T-helper 2 cell treated with Interferon-gamma antibody and Interleukin-4, amounts not matched to agents 5 μg/mL and 100 μg/mL, for 36 hours (primary cell): ENCODE results near the gene TTC3.

Source experiments
- DNase-seq: peaks from one replicate; pipeline ENCODE4 v3.0.0; 2021; ENCODE audit warnings: low spot score
- H3K27ac Mint-ChIP-seq: one replicate; pipeline ENCODE4 v1.8.0; 2021; ENCODE audit warnings: mild to moderate bottlenecking, mixed read lengths
- H3K27me3 Mint-ChIP-seq: one replicate; pipeline ENCODE4 v1.8.0; 2021; ENCODE audit warnings: low read depth, mixed read lengths
- H3K36me3 Mint-ChIP-seq: one replicate; pipeline ENCODE4 v1.8.0; 2021; ENCODE audit warnings: low read depth, mixed read lengths
- H3K4me1 Mint-ChIP-seq: one replicate; pipeline ENCODE4 v1.8.0; 2021; ENCODE audit warnings: low read depth, mixed read lengths
- H3K4me3 Mint-ChIP-seq: one replicate; pipeline ENCODE4 v1.8.0; 2022; ENCODE audit warnings: mild to moderate bottlenecking, moderate library complexity, mixed read lengths
- H3K9me3 Mint-ChIP-seq: one replicate; pipeline ENCODE4 v1.8.0; 2021; ENCODE audit warnings: mixed read lengths

TTC3 gene

DNA sequence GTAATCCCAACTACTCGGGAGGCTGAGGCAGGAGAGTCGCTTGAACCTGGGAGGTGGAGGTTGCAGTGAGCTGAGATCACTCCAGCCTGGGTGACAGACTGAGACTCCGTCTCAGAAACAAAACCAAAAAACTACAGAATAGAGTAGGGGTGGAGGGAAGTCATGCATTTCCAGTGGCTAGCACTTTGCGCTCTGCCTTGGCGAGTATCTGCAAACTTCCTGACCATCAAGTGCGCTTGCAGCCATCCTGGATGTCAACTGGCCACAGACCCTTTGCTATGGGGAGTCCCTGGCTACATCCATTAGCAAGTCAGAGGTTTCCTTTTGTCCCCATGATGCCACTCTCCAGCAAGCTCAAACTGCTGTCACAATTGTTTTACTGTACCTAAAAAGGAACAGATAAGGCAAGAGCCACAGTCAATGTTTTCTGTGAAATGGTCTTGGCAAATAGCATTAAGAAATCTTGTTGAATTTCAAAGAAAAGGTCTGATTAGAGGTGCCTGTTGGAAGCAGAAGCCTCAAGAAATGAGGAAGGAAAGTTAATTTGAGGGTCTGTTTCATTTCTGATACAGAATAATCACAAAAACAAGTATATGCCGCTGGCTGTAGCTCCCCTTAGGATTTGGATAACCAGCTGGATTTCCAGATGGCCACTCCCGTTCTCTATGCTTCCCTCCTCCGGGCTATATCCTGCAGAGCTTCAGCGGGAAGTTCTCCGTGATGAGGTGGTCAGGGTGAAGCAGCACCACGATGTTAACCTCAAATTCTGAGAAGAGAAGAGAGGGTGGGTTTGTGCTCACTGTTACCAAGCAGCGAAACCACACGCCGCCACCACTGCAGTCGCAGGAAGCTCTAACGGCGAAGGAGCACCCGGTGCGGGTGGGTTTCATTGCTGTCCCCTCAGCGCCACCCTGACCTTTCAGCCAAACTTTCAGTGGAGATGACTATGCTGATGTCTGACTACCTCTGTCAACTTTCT lies 152.1 kb downstream of the TTC3 start:
- DNase-seq = peak; percentile 69

DNA sequence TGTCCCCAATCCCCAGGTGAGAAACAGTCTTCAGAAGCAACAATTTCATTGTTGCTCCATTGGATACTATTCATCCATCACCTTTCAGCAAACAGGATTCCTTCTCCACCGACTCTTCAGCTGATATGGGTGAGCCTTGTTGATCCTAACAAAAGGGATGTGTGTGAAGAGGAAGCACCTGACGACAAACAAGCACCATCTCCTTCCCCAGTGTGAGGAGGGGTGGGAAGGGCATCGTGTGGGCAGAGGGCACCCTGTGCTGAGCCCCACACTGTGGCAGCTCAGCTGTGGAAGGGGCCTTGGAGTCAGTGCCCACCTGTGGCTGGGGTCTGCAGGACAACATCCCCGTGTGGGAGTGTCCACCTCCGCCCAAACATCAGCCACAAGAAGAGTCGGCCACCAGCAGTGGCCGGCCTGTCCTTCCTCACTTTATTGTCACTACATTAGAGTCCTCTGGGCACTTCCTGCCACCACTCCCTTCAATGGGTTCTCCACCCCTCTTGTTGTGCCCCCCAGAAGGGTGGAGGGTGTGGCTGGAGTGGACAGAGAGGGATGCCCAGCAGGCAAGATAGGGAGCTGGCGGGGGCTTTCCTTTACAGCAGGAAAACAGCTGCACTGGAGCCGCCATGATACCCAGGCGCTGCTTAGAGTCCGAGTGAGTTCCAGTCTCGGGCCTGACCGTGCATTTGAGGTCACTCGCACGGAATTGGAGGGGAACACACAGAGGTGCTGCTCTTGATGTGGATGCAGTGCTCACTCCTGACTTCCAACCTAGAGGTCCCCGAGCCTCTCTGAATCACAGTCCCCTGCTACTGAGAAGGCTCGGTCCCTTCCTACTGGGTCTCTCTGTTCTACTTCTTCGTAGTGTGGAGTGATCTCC lies 153.2 kb downstream of the TTC3 start:
- peak overlapping the region; percentile 70 for H3K4me3 Mint-ChIP-seq
- peaks cover 37% of the 10 kb centered on the region for H3K4me1 Mint-ChIP-seq
- peaks cover 6% of the 10 kb centered on the region for H3K9me3 Mint-ChIP-seq
- H3K27ac Mint-ChIP-seq = peak overlapping the region; percentile 88
- no peak for DNase-seq
- peaks cover 74% of the 10 kb centered on the region for H3K36me3 Mint-ChIP-seq
- no peaks in the 10 kb centered on the region for H3K27me3 Mint-ChIP-seq

More for the DNA sequence above, 152.1 kb downstream of the TTC3 start:
- H3K27ac Mint-ChIP-seq = peak overlapping the region; percentile 88
- H3K4me1 Mint-ChIP-seq = peaks cover 36% of the 10 kb centered on the region
- peak overlapping the region; percentile 70 for H3K4me3 Mint-ChIP-seq
- H3K27me3 Mint-ChIP-seq = no peaks in the 10 kb centered on the region
- H3K36me3 Mint-ChIP-seq = peaks cover 69% of the 10 kb centered on the region
- H3K9me3 Mint-ChIP-seq = peaks cover 6% of the 10 kb centered on the region

DNA sequence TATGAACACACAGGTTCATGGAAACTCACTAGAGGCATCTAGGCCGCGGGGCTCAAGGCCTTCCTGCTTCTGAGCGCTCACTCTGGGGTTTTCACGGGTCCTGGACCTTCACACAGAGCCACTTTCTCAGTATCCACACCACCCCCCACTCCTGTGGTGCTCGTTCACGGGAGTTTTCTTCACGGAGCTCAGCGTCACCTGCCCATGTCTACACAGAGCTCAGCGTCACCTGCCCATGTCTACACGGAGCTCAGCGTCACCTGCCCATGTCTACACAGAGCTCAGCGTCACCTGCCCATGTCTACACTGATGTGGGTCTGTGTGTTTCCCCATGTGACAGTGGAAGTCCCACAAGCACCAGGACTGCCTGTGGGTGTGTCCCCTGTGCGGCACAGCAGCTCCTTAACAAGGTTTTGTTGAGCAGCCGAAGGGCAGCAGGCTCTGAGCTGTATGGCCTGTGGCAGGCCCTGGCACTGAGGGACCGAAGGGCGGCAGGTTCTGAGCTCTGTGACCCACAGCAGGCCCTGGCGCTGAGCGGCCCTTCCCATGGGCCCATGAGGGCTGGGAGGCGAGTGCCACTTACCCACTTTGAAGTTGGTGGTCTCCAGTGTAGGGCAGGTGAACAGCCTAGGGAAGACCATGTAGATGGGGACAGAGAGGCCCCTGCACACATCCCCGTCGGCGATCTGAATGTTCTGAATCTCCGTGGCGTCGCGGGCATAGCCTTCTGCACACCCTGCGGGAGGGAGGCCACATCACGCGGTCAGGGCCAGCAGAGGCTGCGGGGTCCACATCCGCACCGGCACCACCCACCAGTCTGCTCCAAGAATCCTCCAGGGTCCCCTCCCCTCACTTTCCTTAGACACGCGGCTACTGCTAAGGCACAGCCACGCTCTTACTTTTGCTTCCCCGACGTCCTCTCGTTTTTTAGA lies 154.3 kb downstream of the TTC3 start:
- peaks cover 34% of the 10 kb centered on the region for H3K4me1 Mint-ChIP-seq
- peak overlapping the region; percentile 88 for H3K27ac Mint-ChIP-seq
- H3K9me3 Mint-ChIP-seq = peaks cover 3% of the 10 kb centered on the region
- no peak for DNase-seq
- H3K27me3 Mint-ChIP-seq = no peaks in the 10 kb centered on the region
- H3K4me3 Mint-ChIP-seq = no peak overlapping the region
- peaks cover 76% of the 10 kb centered on the region for H3K36me3 Mint-ChIP-seq

DNA sequence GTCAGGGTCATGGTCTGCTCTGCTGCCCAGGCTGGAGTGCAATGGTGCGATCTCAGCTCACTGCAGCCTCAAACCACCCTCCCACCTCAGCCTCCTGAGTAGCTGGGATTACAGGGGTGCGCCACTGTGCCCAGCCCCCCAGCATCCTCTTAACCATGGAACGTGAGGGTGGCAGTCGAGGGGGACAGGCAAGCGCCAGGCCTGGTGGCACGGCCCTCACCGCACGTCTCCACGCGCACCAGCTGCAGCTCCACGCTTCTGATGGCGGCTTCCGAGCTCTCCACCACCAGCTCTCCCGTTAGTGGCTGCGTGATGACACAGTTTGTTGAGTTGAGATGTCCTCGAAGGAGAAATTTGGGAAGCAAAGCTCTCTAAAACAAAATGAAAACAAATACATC lies 154.9 kb downstream of the TTC3 start:
- Mint-ChIP-seq H3K36me3 (peaks cover 76% of the 10 kb centered on the region), H3K4me3 (no peak overlapping the region), H3K27me3 (no peaks in the 10 kb centered on the region), H3K27ac (peak overlapping the region; percentile 41), H3K9me3 (peaks cover 2% of the 10 kb centered on the region), H3K4me1 (peaks cover 30% of the 10 kb centered on the region)
- DNase-seq = no peak

DNA sequence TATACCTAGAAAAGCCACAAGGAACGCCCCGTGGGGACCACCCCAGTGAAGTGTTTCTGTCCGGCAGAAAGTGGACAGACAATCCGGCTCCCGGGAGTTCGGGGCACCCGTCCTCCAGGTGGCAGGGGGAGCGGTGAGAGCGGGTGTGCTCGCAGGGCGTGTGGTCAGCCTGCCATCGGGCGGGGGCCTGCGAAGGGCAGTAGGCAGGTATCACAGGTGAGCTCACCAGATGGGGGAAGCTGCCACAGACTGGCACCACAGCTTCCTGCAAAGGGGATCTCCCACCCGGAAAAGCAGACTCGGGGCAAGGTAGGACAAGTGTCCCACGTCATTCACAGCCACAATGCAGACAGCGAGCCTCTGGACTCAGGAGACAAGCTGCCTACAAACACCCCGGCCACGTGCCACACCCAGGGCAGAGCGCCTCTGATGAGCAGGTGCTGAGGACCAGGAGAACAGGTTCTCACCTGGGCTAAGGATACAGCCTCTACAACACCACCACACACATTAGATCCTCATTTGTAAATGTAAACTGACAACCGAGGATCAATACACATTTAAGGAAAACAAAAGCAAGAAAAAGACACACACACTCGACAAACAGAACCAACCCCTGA lies 157.7 kb downstream of the TTC3 start:
- no peaks in the 10 kb centered on the region for H3K27me3 Mint-ChIP-seq
- peaks cover 59% of the 10 kb centered on the region for H3K36me3 Mint-ChIP-seq
- peaks cover 13% of the 10 kb centered on the region for H3K4me1 Mint-ChIP-seq
- H3K4me3 Mint-ChIP-seq = no peak overlapping the region
- no peak for DNase-seq
- H3K9me3 Mint-ChIP-seq = no peaks in the 10 kb centered on the region
- H3K27ac Mint-ChIP-seq = peak overlapping the region; percentile 73

DNA sequence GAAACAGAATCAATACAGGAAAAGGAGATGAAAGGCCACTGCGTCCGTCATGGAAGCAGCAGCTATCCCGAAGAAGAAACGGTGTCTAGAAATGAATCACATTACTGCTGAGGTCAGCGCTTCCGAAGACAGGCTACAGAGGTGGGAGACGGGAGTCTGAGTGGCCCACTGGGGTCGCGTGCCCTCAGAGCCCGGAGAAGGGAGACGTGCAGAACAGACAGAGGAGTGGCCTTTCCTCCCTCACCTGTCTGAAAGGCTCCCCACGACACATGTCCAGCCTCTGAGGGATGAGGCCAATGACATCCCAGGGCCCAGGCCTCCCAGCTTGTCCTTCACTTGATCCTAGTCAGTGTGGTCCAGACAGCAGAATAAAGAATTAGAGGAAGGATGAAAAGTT lies 158.2 kb downstream of the TTC3 start:
- no peak overlapping the region for H3K4me3 Mint-ChIP-seq
- peaks cover 59% of the 10 kb centered on the region for H3K36me3 Mint-ChIP-seq
- H3K4me1 Mint-ChIP-seq = peaks cover 11% of the 10 kb centered on the region
- DNase-seq = no peak
- H3K9me3 Mint-ChIP-seq = no peaks in the 10 kb centered on the region
- no peaks in the 10 kb centered on the region for H3K27me3 Mint-ChIP-seq
- peak overlapping the region; percentile 73 for H3K27ac Mint-ChIP-seq

DNA sequence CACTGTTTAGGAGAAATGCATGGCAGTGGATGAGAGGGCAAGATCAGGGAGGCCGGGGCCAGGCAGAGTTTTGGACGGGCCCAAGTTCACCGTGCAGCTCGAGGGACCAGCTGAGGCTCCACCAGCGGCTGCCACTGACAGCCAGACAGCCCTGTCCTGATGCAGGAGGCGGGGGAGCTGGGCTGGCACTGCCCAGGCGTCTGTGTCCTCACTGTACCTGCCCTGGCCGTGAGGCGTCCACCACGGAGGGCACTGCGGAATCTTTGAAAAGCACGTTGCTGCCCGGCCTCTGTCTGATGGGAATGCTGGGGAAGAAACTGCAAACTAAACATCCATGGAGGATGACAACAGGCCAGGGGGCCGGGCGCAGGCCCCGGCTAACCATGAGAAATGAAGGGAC lies 158.6 kb downstream of the TTC3 start:
- Mint-ChIP-seq H3K9me3 (no peaks in the 10 kb centered on the region), H3K4me1 (peaks cover 10% of the 10 kb centered on the region), H3K4me3 (no peak overlapping the region), H3K27ac (no peak overlapping the region), H3K27me3 (no peaks in the 10 kb centered on the region), H3K36me3 (peaks cover 61% of the 10 kb centered on the region)
- DNase-seq = no peak

DNA sequence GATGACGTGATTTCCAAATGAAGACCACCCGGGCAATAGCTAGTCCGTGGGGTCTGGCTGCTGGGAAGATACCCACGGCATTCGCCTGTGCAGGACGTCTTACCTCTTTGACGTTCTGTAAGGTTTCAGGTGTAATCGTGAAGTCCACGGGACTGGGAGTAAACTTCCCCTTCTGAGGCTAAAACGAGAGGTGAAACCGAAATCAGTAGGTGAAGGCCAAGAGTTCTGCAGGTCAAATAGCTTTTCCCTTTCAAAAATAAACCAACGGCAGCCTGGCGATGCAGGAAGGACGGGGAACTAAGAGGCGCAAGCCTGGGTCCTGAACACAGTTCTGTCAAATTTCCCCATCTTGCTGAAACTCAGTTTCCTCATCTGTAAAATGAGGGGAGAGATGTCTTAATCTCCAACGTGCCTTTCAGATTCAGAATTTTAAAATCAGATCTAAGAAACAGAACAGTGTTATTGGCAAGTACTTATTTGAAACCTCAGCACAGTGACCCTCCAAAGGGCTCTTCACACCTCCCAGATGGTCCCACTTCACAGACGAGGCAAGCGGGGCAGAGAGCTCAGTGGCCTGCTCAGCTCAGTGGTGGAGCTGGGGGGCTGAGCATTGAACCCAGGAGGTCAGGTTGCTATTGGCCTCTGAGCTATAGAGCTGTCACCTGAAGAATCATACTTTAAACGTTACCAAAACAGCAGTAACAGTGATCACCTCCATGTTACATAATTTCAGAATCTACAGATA lies 159.4 kb downstream of the TTC3 start:
- no peaks in the 10 kb centered on the region for H3K9me3 Mint-ChIP-seq
- H3K27me3 Mint-ChIP-seq = no peaks in the 10 kb centered on the region
- no peak overlapping the region for H3K4me3 Mint-ChIP-seq
- no peak for DNase-seq
- H3K36me3 Mint-ChIP-seq = peaks cover 62% of the 10 kb centered on the region
- H3K4me1 Mint-ChIP-seq = peaks cover 14% of the 10 kb centered on the region
- peak overlapping the region; percentile 15 for H3K27ac Mint-ChIP-seq

DNA sequence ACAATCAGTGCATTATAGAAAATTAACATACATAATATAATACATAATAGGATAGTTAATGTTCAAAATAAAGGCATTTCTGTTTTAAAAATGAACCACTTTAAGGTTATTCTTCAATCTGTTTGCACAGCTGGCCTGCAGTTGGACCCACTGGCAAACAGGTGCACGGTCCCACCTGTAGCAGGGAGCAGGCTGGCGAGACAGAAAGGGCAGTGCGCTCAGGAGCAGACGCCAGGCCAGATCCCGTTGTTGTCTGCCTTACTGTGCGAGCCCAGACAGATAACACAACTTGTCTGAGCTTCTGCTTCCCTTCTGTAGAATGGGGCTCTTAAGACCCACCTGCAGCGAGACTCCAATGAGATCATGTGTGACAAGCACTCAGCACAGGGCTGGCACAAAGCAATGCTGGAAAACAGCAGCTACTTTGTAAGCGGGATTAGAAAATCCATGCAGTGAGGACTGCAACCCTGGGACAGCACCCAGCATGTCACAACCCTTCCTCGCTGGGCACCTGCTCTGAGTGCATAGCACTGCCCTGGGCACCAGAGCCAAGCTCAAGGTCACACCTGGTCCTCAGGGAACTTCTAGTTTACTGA lies 160.6 kb downstream of the TTC3 start:
- Mint-ChIP-seq H3K27me3 (no peaks in the 10 kb centered on the region), H3K9me3 (no peaks in the 10 kb centered on the region), H3K27ac (no peak overlapping the region), H3K4me1 (peaks cover 26% of the 10 kb centered on the region), H3K36me3 (peaks cover 63% of the 10 kb centered on the region), H3K4me3 (no peak overlapping the region)
- DNase-seq = no peak

DNA sequence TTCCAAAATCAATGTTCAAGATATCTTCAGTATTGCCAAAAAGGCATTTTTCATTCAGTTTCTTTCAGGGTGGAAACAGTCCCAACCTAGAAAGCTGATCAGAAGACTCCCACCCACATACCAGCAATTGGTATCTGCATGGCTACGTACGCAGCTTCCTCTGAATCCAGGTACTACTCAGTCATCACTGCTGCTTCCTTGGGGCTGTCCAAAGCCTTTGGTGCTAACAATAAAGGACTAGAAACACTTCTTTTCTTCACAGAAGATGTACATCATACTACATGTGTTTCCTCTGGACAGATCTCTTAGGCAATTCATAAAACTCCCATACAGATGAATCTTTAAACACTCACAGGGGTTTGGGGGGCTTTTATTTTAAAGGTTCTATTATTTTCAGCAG lies 164.3 kb downstream of the TTC3 start:
- no peaks in the 10 kb centered on the region for H3K9me3 Mint-ChIP-seq
- peaks cover 38% of the 10 kb centered on the region for H3K4me1 Mint-ChIP-seq
- peaks cover 62% of the 10 kb centered on the region for H3K36me3 Mint-ChIP-seq
- peak overlapping the region; percentile 70 for H3K27ac Mint-ChIP-seq
- no peaks in the 10 kb centered on the region for H3K27me3 Mint-ChIP-seq
- peak overlapping the region; percentile 44 for H3K4me3 Mint-ChIP-seq
- DNase-seq = no peak

DNA sequence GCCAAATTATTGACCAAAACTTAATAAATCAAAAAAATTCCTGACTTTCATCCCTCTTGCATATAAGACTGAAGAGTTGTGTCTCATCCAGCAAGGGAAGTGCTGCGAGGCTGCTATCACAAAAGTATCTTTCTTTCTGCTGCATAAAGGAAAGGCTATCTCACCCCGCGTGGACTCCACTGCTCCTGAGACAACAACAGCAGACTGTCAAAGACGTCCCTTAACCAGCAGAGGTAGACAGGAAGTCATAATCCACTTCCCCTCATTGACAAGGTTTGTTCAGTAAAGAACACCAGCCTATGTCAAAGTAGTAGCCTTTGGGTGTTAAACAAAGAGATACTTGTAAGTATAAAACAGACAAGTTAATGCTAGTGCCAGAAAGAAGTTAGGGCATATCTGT lies 164.7 kb downstream of the TTC3 start:
- H3K4me3 Mint-ChIP-seq = peak overlapping the region; percentile 44
- DNase-seq = no peak
- peaks cover 60% of the 10 kb centered on the region for H3K36me3 Mint-ChIP-seq
- peak overlapping the region; percentile 70 for H3K27ac Mint-ChIP-seq
- no peaks in the 10 kb centered on the region for H3K27me3 Mint-ChIP-seq
- H3K4me1 Mint-ChIP-seq = peaks cover 38% of the 10 kb centered on the region
- no peaks in the 10 kb centered on the region for H3K9me3 Mint-ChIP-seq

DNA sequence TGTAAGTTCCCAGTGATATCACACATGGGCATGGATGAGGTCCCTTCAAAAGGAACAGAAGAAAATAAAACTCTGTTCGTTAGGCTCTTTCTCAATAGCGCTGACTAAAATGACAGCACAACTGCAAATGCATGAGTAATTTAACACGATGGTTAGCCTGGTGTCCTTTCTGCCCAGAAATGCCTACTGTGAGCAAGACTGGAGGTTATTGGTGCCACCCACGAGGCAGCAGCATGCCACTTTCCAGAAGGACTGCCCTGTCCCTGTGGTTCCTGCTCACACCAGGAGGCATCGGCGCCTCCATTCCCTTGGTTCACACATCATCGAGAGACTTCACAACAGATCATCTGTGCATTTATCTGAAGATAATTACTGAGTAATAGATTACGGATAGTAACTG lies 167.9 kb downstream of the TTC3 start:
- no peaks in the 10 kb centered on the region for H3K27me3 Mint-ChIP-seq
- H3K27ac Mint-ChIP-seq = peak overlapping the region; percentile 33
- peaks cover 72% of the 10 kb centered on the region for H3K36me3 Mint-ChIP-seq
- DNase-seq = no peak
- peaks cover 69% of the 10 kb centered on the region for H3K4me1 Mint-ChIP-seq
- peaks cover 5% of the 10 kb centered on the region for H3K9me3 Mint-ChIP-seq
- no peak overlapping the region for H3K4me3 Mint-ChIP-seq
